Astrocyte (in vitro differentiated cells and primary cell): ENCODE measurements around the gene AANAT. TPM values are rescaled to one million over a fixed set of nuclear protein-coding genes. Genes with fewer than 3 reads are reported as not detected.

Experiments used
- DNase-seq: peaks from one replicate; pipeline ENCODE4 v3.0.0-alpha.2; 2010; ENCODE audit warnings: low read depth
- FAIRE-seq: peaks from 2 replicates; lab custom pipeline; 2011; peaks lifted over from hg19 to GRCh38; lab: Jason Lieb, UNC
- H2AFZ ChIP-seq: 2 replicates; pipeline ENCODE4 v1.6.0; 2012; ENCODE audit warnings: low read depth, low read length, inconsistent platforms
- H3K27ac ChIP-seq: 2 replicates; pipeline ENCODE4 v1.5.1; 2011; ENCODE audit warnings: low read depth, low read length, inconsistent platforms
- H3K27me3 ChIP-seq: 2 replicates; pipeline ENCODE4 v1.6.0; 2011; ENCODE audit warnings: low read length, inconsistent platforms; ENCODE audit not compliant: insufficient read depth
- H3K36me3 ChIP-seq: 2 replicates; pipeline ENCODE4 v1.5.1; 2011; ENCODE audit warnings: low read length, inconsistent platforms; ENCODE audit not compliant: insufficient read depth
- H3K4me1 ChIP-seq: 2 replicates; pipeline ENCODE4 v1.5.1; 2011; ENCODE audit warnings: low read length, inconsistent platforms; ENCODE audit not compliant: insufficient read depth
- H3K4me2 ChIP-seq: 2 replicates; pipeline ENCODE4 v1.6.0; 2012; ENCODE audit warnings: low read length, inconsistent platforms
- H3K4me3 ChIP-seq: 2 replicates; pipeline ENCODE4 v1.5.1; 2011; ENCODE audit warnings: low read depth, mild to moderate bottlenecking, low read length, inconsistent platforms; ENCODE audit not compliant: insufficient read depth
- H3K79me2 ChIP-seq: 2 replicates; pipeline ENCODE4 v1.6.0; 2012; ENCODE audit warnings: mild to moderate bottlenecking, low read length, inconsistent platforms; ENCODE audit not compliant: insufficient read depth
- H3K9ac ChIP-seq: 2 replicates; pipeline ENCODE4 v1.6.0; 2012; ENCODE audit warnings: mild to moderate bottlenecking, low read length, inconsistent platforms
- H3K9me3 ChIP-seq: 2 replicates; pipeline ENCODE4 v1.5.1; 2012; ENCODE audit warnings: low read depth, mild to moderate bottlenecking, low read length, inconsistent platforms; ENCODE audit not compliant: insufficient read depth
- H4K20me1 ChIP-seq: 2 replicates; pipeline ENCODE4 v1.6.0; 2012; ENCODE audit warnings: low read length, inconsistent platforms; ENCODE audit not compliant: insufficient read depth
- H3K27ac Mint-ChIP-seq: one replicate; pipeline ENCODE4 v1.8.0; 2021; ENCODE audit warnings: mild to moderate bottlenecking, mixed read lengths; ENCODE audit not compliant: unreplicated experiment
- H3K27me3 Mint-ChIP-seq: one replicate; pipeline ENCODE4 v1.8.0; 2021; ENCODE audit warnings: low read depth, mixed read lengths; ENCODE audit not compliant: unreplicated experiment
- H3K36me3 Mint-ChIP-seq: one replicate; pipeline ENCODE4 v1.8.0; 2021; ENCODE audit warnings: low read depth, mixed read lengths; ENCODE audit not compliant: unreplicated experiment
- H3K4me1 Mint-ChIP-seq: one replicate; pipeline ENCODE4 v1.8.0; 2021; ENCODE audit warnings: low read depth, mixed read lengths; ENCODE audit not compliant: unreplicated experiment
- H3K4me3 Mint-ChIP-seq: one replicate; pipeline ENCODE4 v1.8.0; 2021; ENCODE audit warnings: mild to moderate bottlenecking, moderate library complexity, mixed read lengths; ENCODE audit not compliant: unreplicated experiment
- H3K9me3 Mint-ChIP-seq: one replicate; pipeline ENCODE4 v1.8.0; 2021; ENCODE audit warnings: mild to moderate bottlenecking, mixed read lengths; ENCODE audit not compliant: unreplicated experiment
- CTCF ChIP-seq: IDR thresholded peaks from 2 replicates; pipeline ENCODE4 v1.5.1; 2011; ENCODE audit warnings: low read depth, mild to moderate bottlenecking, inconsistent platforms, low read length, moderate library complexity; ENCODE audit not compliant: insufficient read depth
- EZH2 ChIP-seq: IDR thresholded peaks from 2 replicates; pipeline ENCODE4 v1.6.1; 2012; ENCODE audit warnings: mild to moderate bottlenecking, low read length, inconsistent platforms; ENCODE audit not compliant: insufficient read depth
- total RNA-seq: library from RNA; stranded (reverse); gene quantifications from 2 replicates; pipeline ENCODE4 v1.2.1, GENCODE V29; 2021

The AANAT gene
- total RNA-seq, 1 donor from 2014 or later = not detected

GRCh38 chr17:76469076-76469990 lies 1.9 kb downstream of the AANAT start:
- peaks cover 12% of the 10 kb centered on the region for H3K36me3 Mint-ChIP-seq
- H3K4me3 Mint-ChIP-seq = no peak overlapping the region
- H3K27me3 ChIP-seq = no peaks in the 10 kb centered on the region
- H3K9ac ChIP-seq = no peak overlapping the region
- no peak overlapping the region for H2AFZ ChIP-seq
- no peaks in the 10 kb centered on the region for H3K36me3 ChIP-seq
- peaks cover 2% of the 10 kb centered on the region for H3K27me3 Mint-ChIP-seq
- no peak overlapping the region for H3K4me3 ChIP-seq
- H3K27ac Mint-ChIP-seq = no peak overlapping the region
- no peaks in the 10 kb centered on the region for H3K4me1 Mint-ChIP-seq
- H3K27ac ChIP-seq = no peak overlapping the region
- no peaks in the 10 kb centered on the region for H3K9me3 ChIP-seq
- TF ChIP-seq CTCF = no peak
- no peak for TF ChIP-seq EZH2
- no peaks in the 10 kb centered on the region for H3K9me3 Mint-ChIP-seq
- H3K4me1 ChIP-seq = no peaks in the 10 kb centered on the region
- no peak overlapping the region for H3K4me2 ChIP-seq
- FAIRE-seq (no peak), DNase-seq (no peak)
- no peaks in the 10 kb centered on the region for H3K79me2 ChIP-seq
- no peaks in the 10 kb centered on the region for H4K20me1 ChIP-seq

- no peak for DNase-seq
- Mint-ChIP-seq H3K36me3 (peaks cover 13% of the 10 kb centered on the region), H3K27me3 (peaks cover 2% of the 10 kb centered on the region), H3K27ac (no peak overlapping the region), H3K4me3 (no peak overlapping the region), H3K9me3 (no peaks in the 10 kb centered on the region), H3K4me1 (no peaks in the 10 kb centered on the region)
- Histone ChIP-seq H4K20me1 (no peaks in the 10 kb centered on the region), H3K36me3 (no peaks in the 10 kb centered on the region), H2AFZ (no peak overlapping the region), H3K4me3 (no peak overlapping the region), H3K27ac (no peak overlapping the region), H3K4me1 (no peaks in the 10 kb centered on the region), H3K9ac (no peak overlapping the region), H3K9me3 (no peaks in the 10 kb centered on the region), H3K79me2 (no peaks in the 10 kb centered on the region), H3K27me3 (no peaks in the 10 kb centered on the region), H3K4me2 (no peak overlapping the region)
- TF ChIP-seq EZH2 (no peak), CTCF (no peak)
- FAIRE-seq = no peak
These were observed 2.8 kb downstream of the AANAT start for GRCh38 chr17:76469991-76470739.
